Measurements from ENCODE around the gene GTF3C4.

DNA sequence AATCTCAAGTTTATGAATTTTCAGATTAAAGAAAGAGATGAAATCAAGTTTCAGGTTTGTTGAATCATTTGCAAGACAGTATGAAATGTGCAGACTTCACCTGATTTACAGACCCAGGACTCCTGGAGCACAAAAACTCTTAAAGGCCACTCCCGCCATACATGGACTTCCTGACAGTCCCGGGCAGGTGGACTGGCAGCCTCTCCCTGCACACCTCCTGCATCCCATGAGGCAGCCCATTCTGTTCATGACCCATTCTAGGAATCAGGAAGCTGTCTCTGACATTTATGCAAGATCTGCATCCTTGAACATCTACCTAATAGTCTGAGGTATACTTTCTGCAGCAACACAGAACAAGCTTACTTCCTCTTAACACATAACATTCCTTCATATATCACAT is 6.4 kb upstream of the GTF3C4 start:
- TF ChIP-seq JUNB (IDR thresholded peaks at IDR 0.05; ENCODE audit: unreplicated experiment) (no peak), EZH2 (IDR thresholded peaks at IDR 0.05; ENCODE audit: low read depth, unreplicated experiment) (no peak), POLR2AphosphoS5 (IDR thresholded peaks at IDR 0.05; ENCODE audit: low read depth) (no peak), EZH2phosphoT487 (IDR thresholded peaks at IDR 0.05; ENCODE audit: unreplicated experiment) (no peak)
- TF ChIP-seq, protein P1, sequence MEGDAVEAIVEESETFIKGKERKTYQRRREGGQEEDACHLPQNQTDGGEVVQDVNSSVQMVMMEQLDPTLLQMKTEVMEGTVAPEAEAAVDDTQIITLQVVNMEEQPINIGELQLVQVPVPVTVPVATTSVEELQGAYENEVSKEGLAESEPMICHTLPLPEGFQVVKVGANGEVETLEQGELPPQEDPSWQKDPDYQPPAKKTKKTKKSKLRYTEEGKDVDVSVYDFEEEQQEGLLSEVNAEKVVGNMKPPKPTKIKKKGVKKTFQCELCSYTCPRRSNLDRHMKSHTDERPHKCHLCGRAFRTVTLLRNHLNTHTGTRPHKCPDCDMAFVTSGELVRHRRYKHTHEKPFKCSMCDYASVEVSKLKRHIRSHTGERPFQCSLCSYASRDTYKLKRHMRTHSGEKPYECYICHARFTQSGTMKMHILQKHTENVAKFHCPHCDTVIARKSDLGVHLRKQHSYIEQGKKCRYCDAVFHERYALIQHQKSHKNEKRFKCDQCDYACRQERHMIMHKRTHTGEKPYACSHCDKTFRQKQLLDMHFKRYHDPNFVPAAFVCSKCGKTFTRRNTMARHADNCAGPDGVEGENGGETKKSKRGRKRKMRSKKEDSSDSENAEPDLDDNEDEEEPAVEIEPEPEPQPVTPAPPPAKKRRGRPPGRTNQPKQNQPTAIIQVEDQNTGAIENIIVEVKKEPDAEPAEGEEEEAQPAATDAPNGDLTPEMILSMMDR (conservative IDR thresholded peaks at IDR 0.05; ENCODE audit: low read depth in 2 of 2) = no peak
- TF ChIP-seq, protein P2, sequence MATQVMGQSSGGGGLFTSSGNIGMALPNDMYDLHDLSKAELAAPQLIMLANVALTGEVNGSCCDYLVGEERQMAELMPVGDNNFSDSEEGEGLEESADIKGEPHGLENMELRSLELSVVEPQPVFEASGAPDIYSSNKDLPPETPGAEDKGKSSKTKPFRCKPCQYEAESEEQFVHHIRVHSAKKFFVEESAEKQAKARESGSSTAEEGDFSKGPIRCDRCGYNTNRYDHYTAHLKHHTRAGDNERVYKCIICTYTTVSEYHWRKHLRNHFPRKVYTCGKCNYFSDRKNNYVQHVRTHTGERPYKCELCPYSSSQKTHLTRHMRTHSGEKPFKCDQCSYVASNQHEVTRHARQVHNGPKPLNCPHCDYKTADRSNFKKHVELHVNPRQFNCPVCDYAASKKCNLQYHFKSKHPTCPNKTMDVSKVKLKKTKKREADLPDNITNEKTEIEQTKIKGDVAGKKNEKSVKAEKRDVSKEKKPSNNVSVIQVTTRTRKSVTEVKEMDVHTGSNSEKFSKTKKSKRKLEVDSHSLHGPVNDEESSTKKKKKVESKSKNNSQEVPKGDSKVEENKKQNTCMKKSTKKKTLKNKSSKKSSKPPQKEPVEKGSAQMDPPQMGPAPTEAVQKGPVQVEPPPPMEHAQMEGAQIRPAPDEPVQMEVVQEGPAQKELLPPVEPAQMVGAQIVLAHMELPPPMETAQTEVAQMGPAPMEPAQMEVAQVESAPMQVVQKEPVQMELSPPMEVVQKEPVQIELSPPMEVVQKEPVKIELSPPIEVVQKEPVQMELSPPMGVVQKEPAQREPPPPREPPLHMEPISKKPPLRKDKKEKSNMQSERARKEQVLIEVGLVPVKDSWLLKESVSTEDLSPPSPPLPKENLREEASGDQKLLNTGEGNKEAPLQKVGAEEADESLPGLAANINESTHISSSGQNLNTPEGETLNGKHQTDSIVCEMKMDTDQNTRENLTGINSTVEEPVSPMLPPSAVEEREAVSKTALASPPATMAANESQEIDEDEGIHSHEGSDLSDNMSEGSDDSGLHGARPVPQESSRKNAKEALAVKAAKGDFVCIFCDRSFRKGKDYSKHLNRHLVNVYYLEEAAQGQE (IDR thresholded peaks at IDR 0.05; ENCODE audit: unreplicated experiment) = no peak

Measured in GM23338 (cell line).